Neuronal stem cell (in vitro differentiated cells): ENCODE results near the gene YDJC.
"Not testable (repeated sequence)": the region's sequence is repeated elsewhere in the genome, so short reads cannot be mapped to it uniquely, and the experiment has no call there.

Source experiments
- DNase-seq: peaks from one replicate; pipeline ENCODE4 v3.0.0-alpha.2; 2013; ENCODE audit warnings: low spot score
- H2AFZ ChIP-seq: one replicate; pipeline ENCODE4 v1.6.1; 2013; ENCODE audit warnings: mild to moderate bottlenecking, low read length, inconsistent platforms
- H2AK5ac ChIP-seq: 2 replicates; pipeline ENCODE4 v1.6.1; 2013; ENCODE audit warnings: low read depth, mild to moderate bottlenecking, inconsistent platforms, low read length, moderate library complexity, mixed read lengths
- H2BK120ac ChIP-seq: 2 replicates; pipeline ENCODE4 v1.6.1; 2013; ENCODE audit warnings: low read depth, mild to moderate bottlenecking, inconsistent platforms, low read length, moderate library complexity, mixed read lengths
- H2BK12ac ChIP-seq: one replicate; pipeline ENCODE4 v1.6.1; 2013; ENCODE audit warnings: low read length, inconsistent platforms
- H2BK15ac ChIP-seq: 2 replicates; pipeline ENCODE4 v1.6.1; 2013; ENCODE audit warnings: mild to moderate bottlenecking, low read length, inconsistent platforms, mixed read lengths
- H2BK5ac ChIP-seq: one replicate; pipeline ENCODE4 v1.6.1; 2013; ENCODE audit warnings: inconsistent platforms, mild to moderate bottlenecking, low read length, moderate library complexity
- H3K14ac ChIP-seq: one replicate; pipeline ENCODE4 v1.6.1; 2013; ENCODE audit warnings: low read length, inconsistent platforms
- H3K18ac ChIP-seq: 2 replicates; pipeline ENCODE4 v1.6.1; 2013; ENCODE audit warnings: low read length, inconsistent platforms
- H3K23ac ChIP-seq: 2 replicates; pipeline ENCODE4 v1.6.1; 2013; ENCODE audit warnings: low read depth, mild to moderate bottlenecking, mixed read lengths, low read length, inconsistent platforms; ENCODE audit not compliant: poor library complexity
- H3K27ac ChIP-seq: replicated peaks from 3 replicates; pipeline ENCODE4 v1.5.1; 2013; ENCODE audit warnings: low read length, inconsistent platforms
- H3K27me3 ChIP-seq, 3 experiments: 2 replicates each; pipeline ENCODE4 v1.6.1; 2013; ENCODE audit warnings: low read length in 3 of 3, mild to moderate bottlenecking in 2 of 3, inconsistent platforms in 1 of 3, low read depth in 1 of 3, mixed read lengths in 1 of 3, moderate library complexity in 1 of 3; ENCODE audit not compliant: control insufficient read depth in 3 of 3, insufficient read depth in 3 of 3
- H3K36me3 ChIP-seq, 2 donors: replicated peaks in 1 of 2; 2 replicates each; pipeline ENCODE4 v1.6.1; 2013; ENCODE audit warnings: low read length in 2 of 2; ENCODE audit not compliant: control insufficient read depth in 2 of 2, insufficient read depth in 2 of 2
- H3K4ac ChIP-seq: 2 replicates; pipeline ENCODE4 v1.6.1; 2013; ENCODE audit warnings: inconsistent platforms, mild to moderate bottlenecking, low read length, moderate library complexity
- H3K4me1 ChIP-seq, 2 donors: 1 replicate in 1 of 2; 2 replicates in 1 of 2; pipeline ENCODE4 v1.6.1; 2013; ENCODE audit warnings: low read length in 2 of 2, low read depth in 1 of 2; ENCODE audit not compliant: control insufficient read depth in 2 of 2, insufficient read depth in 1 of 2
- H3K4me2 ChIP-seq: one replicate; pipeline ENCODE4 v1.6.1; 2013; ENCODE audit warnings: mild to moderate bottlenecking, low read length, inconsistent platforms; ENCODE audit not compliant: insufficient read depth, poor library complexity, severe bottlenecking
- H3K4me3 ChIP-seq, 2 donors: 2 replicates each; pipeline ENCODE4 v1.5.1; 2013; ENCODE audit warnings: low read length in 2 of 2, mild to moderate bottlenecking in 2 of 2, inconsistent platforms in 1 of 2, moderate library complexity in 1 of 2
- H3K79me1 ChIP-seq: one replicate; pipeline ENCODE4 v1.6.1; 2013; ENCODE audit warnings: low read depth, mild to moderate bottlenecking, inconsistent platforms, low read length, moderate library complexity
- H3K9ac ChIP-seq: one replicate; pipeline ENCODE4 v1.6.1; 2013; ENCODE audit warnings: mild to moderate bottlenecking, low read depth, low read length, inconsistent platforms; ENCODE audit not compliant: poor library complexity
- H3K9me3 ChIP-seq, 2 donors: replicated peaks in 1 of 2; 2 replicates each; pipeline versions ENCODE3 to v1.6.1; 2013; ENCODE audit warnings: low read length in 2 of 2, mild to moderate bottlenecking in 2 of 2, inconsistent platforms in 1 of 2, low read depth in 1 of 2, mixed read lengths in 1 of 2, moderate library complexity in 1 of 2; ENCODE audit not compliant: control insufficient read depth in 2 of 2, insufficient read depth in 1 of 2
- H4K8ac ChIP-seq: one replicate; pipeline ENCODE4 v1.6.1; 2013; ENCODE audit warnings: low read depth, mild to moderate bottlenecking, inconsistent platforms, low read length, moderate library complexity
- H4K91ac ChIP-seq: one replicate; pipeline ENCODE4 v1.6.1; 2013; ENCODE audit warnings: low read length, low read depth, mild to moderate bottlenecking, inconsistent platforms; ENCODE audit not compliant: poor library complexity
- WGBS, 2 donors: extraction: QIAGEN DNeasy Blood & Tissue Kit; methylation state at CpG; one replicate each; pipeline ENCODE4 v1.1.7; 2013; ENCODE audit warnings: missing lambda C conversion rate in 2 of 2, mixed read lengths in 1 of 2; ENCODE audit not compliant: insufficient read length in 2 of 2, insufficient replicate concordance in 1 of 2; ENCODE audit errors: extremely low coverage in 2 of 2; 5-methylcytosine and 5-hydroxymethylcytosine counted together
- small RNA-seq: library from polyadenylated mRNA; stranded (forward); fragments of <200 nt; extraction: miRNeasy Mini kit (QIAGEN cat#:217004); gene quantifications from one replicate; pipeline ENCODE3, GENCODE V24; 2013; ENCODE audit not compliant: insufficient read depth

Gene YDJC

GRCh38 chr22:21581009-21581713 is 48.7 kb downstream of the YDJC start:
- not testable (repeated sequence) for H2AK5ac ChIP-seq, H3K9me3 ChIP-seq, H3K4me3 ChIP-seq, H3K27me3 ChIP-seq, H4K8ac ChIP-seq, H2BK15ac ChIP-seq, H2BK120ac ChIP-seq, H3K4me2 ChIP-seq, H3K18ac ChIP-seq, H2BK12ac ChIP-seq, H4K91ac ChIP-seq, H3K4ac ChIP-seq, DNase-seq, H2AFZ ChIP-seq, H3K9ac ChIP-seq, H3K4me1 ChIP-seq, H2BK5ac ChIP-seq, H3K27ac ChIP-seq, H3K14ac ChIP-seq, H3K23ac ChIP-seq
- Histone ChIP-seq H3K36me3 (peaks cover 1 to 40% of the 10 kb centered on the region in 2 donors), H3K79me1 (peaks cover 15% of the 10 kb centered on the region)
- WGBS, 2 donors: no CpG with 5 or more reads among the region's 10 CpGs

- H2BK15ac ChIP-seq, DNase-seq, H3K23ac ChIP-seq, H2BK5ac ChIP-seq, H2BK120ac ChIP-seq, H4K91ac ChIP-seq, H3K4me2 ChIP-seq, H2AFZ ChIP-seq, H3K9ac ChIP-seq, H2AK5ac ChIP-seq, H3K9me3 ChIP-seq, H3K27ac ChIP-seq, H3K4me1 ChIP-seq, H3K18ac ChIP-seq, H2BK12ac ChIP-seq, H3K14ac ChIP-seq, H3K4me3 ChIP-seq, H3K4ac ChIP-seq, H4K8ac ChIP-seq, H3K27me3 ChIP-seq: not testable (repeated sequence)
- Histone ChIP-seq H3K36me3 (peaks cover 1 to 35% of the 10 kb centered on the region in 2 donors), H3K79me1 (peaks cover 15% of the 10 kb centered on the region)
- no CpG with 5 or more reads among the region's 9 CpGs for WGBS, 2 donors
Measured at GRCh38 chr22:21580623-21581007, 49.2 kb downstream of the YDJC start.

GRCh38 chr22:21579474-21579851 is 50.4 kb downstream of the YDJC start:
- H3K9ac ChIP-seq: no peak overlapping the region
- H3K4ac ChIP-seq: no peak overlapping the region
- H3K27me3 ChIP-seq: no peaks in the 10 kb centered on the region
- no peak overlapping the region for H4K8ac ChIP-seq
- H3K27ac ChIP-seq: no peak overlapping the region
- H2AK5ac ChIP-seq: no peak overlapping the region
- H3K79me1 ChIP-seq: peaks cover 15% of the 10 kb centered on the region
- no peak for DNase-seq
- no peak overlapping the region for H3K4me3 ChIP-seq
- H3K36me3 ChIP-seq: peaks cover 1 to 27% of the 10 kb centered on the region in 2 donors
- no peak overlapping the region for H3K23ac ChIP-seq
- no peak overlapping the region for H3K4me2 ChIP-seq
- H3K18ac ChIP-seq: no peak overlapping the region
- no peak overlapping the region for H3K14ac ChIP-seq
- H2BK12ac ChIP-seq: no peak overlapping the region
- H2BK15ac ChIP-seq: no peak overlapping the region
- H4K91ac ChIP-seq: no peak overlapping the region
- H2BK120ac ChIP-seq: no peak overlapping the region
- no peak overlapping the region for H2BK5ac ChIP-seq
- no peaks in the 10 kb centered on the region for H3K9me3 ChIP-seq
- H2AFZ ChIP-seq: no peak overlapping the region
- no peaks in the 10 kb centered on the region for H3K4me1 ChIP-seq
- WGBS, 2 donors: no CpG with 5 or more reads among the region's 6 CpGs

Small RNA genes lying within 50 kb of the gene (small RNA-seq; reads per million reads assigned to genes)
- gene MIR301B: 1,856 reads per million, percentile 99 among the genes with 10 or more reads in this experiment
